ENCODE results near the gene GSTK1.

Gene GSTK1

DNA sequence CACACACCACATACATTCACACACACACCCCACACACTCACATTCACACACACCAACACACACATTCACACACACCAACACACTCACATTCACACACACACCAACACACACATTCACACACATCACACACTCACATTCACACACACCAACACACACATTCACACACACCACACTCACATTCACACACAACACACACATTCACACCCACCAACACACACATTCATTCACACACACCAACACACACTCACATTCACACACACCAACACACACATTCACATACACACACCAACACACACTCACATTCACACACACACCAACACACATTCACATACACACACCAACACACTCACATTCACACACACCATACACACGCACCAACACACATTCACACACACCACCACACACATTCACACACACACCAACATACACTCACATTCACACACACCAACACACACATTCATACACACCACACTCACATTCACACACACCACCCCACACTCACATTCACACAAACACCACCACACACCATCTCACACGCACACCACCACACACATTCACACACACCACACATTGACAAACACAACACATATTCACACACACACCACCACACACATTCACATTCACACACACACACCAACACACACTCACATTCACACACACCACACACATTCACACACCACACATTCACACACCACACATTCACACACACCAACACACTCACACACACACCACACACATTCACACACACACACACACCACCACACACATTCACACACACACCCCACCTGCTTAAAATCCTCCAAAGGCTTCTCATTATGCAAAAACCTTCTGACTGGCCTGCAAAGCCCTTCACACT, 32.4 kb upstream of the GSTK1 start:
- TF ChIP-seq, protein P1, sequence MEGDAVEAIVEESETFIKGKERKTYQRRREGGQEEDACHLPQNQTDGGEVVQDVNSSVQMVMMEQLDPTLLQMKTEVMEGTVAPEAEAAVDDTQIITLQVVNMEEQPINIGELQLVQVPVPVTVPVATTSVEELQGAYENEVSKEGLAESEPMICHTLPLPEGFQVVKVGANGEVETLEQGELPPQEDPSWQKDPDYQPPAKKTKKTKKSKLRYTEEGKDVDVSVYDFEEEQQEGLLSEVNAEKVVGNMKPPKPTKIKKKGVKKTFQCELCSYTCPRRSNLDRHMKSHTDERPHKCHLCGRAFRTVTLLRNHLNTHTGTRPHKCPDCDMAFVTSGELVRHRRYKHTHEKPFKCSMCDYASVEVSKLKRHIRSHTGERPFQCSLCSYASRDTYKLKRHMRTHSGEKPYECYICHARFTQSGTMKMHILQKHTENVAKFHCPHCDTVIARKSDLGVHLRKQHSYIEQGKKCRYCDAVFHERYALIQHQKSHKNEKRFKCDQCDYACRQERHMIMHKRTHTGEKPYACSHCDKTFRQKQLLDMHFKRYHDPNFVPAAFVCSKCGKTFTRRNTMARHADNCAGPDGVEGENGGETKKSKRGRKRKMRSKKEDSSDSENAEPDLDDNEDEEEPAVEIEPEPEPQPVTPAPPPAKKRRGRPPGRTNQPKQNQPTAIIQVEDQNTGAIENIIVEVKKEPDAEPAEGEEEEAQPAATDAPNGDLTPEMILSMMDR (IDR thresholded peaks at IDR 0.05; ENCODE audit: insufficient read depth, low read depth, low read length, missing control alignments), result no peak
- no peak overlapping the region for H3K4me3 ChIP-seq (ENCODE audit: low read length)
- DNase-seq (ENCODE audit: low read depth), result no peak

DNA sequence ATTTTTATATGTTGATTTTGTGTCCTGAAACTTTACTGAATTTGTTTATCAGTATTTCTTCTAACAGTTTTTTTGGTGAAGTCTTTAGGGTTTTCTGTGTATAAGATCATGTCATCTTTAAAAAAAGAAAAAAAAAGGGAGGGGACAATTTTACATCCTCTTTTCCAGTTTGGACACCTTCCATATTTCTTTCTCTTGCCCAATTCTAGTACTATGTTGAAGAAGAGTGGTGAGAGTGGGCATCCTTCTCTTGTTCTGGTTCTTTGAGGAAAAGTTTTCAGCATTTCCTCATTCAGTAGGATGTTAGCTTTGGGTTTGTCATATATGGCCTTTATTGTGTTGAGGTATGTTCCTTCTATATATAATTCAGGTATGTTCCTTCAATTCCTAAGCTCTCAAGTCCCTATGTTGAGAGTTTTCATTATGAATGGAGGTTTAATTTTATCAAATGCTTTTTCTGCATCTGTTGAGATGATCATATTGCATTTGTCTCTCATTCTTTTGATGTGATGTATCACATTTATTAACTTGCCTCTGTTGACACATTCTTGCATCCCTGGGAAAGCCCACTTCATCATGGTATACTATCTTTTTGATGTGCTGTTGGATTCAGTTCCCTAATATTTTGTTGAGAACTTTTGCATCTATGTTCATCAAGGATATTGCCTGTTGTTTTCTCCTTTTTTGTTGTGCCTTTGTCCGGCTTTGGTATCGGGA, 29.3 kb upstream of the GSTK1 start:
- H3K4me3 ChIP-seq (ENCODE audit: low read length), result no peak overlapping the region
- no peak for DNase-seq (ENCODE audit: low read depth)
- TF ChIP-seq, protein P1 (IDR thresholded peaks at IDR 0.05; ENCODE audit: insufficient read depth, low read depth, low read length, missing control alignments), result no peak

DNA sequence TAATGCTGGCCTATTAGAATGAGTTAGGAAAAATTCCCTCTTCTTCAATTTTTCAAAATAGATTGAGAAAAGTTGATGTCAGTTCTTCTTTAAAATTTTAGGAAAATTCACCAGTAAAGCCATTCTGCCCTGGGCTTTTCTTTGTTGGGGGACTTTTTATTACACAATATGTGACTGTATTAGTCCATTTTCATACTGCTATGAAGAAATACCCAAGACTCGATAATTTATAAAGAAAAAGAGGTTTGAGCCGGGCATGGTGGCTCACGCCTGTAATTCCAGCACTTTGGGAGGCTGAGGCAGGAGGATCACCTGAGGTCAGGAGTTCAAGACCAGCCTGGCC, 28.7 kb upstream of the GSTK1 start:
- DNase-seq (ENCODE audit: low read depth), result no peak
- no peak overlapping the region for H3K4me3 ChIP-seq (ENCODE audit: low read length)
- TF ChIP-seq, protein P1 (IDR thresholded peaks at IDR 0.05; ENCODE audit: insufficient read depth, low read depth, low read length, missing control alignments), result no peak

DNA sequence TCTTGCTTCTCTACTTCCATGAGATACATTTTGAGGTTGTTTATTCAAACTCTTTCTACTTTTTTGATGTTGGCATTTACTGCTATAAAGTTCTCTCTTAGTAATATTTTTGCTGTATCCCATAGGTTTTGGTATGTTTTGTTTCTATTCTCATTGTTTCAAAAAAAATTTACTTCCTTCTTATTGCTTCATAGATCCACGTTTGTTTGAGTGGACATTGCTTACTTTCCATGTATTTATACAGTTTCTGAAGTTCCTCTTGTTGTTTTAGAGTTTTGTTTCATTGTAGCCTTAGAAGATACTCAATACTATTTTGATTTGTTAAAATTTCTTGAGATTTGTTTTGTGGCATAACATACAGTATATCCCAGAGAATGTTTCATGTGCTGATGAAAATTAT, 27.7 kb upstream of the GSTK1 start:
- H3K4me3 ChIP-seq (ENCODE audit: low read length), result no peak overlapping the region
- TF ChIP-seq, protein P1 (IDR thresholded peaks at IDR 0.05; ENCODE audit: insufficient read depth, low read depth, low read length, missing control alignments), result no peak

DNA sequence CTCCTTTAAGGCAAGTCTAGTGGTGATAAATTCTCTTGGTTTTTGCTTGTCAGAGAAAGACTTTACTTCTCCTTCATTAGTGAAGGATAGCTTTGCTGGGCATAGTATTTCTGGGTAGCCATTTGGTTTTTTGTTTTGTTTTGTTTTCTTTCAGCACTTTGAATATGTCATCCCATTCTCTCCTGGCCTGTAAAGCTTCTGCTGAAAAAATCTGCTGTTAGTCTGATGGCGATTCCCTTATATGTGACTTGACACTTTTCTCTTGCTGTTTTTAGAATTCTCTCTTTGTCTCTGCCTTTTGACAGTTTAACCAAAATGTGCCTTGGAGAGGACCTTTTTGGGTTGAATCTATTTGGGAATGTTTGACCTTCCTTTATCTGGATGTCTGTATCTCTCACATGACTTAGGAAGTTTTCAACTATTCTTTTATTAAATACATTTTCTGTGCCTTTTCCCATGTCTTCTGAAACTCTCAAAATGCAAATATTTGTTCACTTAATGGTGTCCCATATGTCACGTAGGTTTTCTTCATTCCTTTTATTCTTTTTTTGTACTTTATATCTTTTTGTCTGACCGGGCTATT, 26.7 kb upstream of the GSTK1 start:
- no peak overlapping the region for H3K4me3 ChIP-seq (ENCODE audit: low read length)
- DNase-seq (ENCODE audit: low read depth), result no peak
- TF ChIP-seq, protein P1 (IDR thresholded peaks at IDR 0.05; ENCODE audit: insufficient read depth, low read depth, low read length, missing control alignments), result no peak

More for the DNA sequence above, 27.7 kb upstream of the GSTK1 start:
- DNase-seq (ENCODE audit: low read depth), result no peak

DNA sequence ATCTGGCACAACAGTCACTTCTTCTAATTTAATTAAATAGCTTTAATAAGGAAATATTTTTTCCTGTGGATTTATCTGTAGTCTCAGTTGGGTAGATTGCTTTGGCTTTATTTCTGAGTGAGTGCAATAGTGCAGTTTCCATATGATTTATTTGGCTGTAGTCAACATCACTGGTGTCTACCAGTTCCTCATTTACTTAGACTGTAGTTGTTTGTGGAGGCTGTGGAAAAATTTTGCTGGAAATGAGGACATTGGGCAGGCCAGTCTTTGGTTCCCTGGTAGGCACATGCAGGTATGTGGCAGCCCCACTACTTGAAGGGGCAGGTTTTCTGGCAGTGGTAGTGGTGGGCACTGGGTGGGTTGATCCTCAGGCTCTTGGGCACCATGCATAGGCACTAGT, 25.9 kb upstream of the GSTK1 start:
- H3K4me3 ChIP-seq (ENCODE audit: low read length), result no peak overlapping the region
- DNase-seq (ENCODE audit: low read depth), result no peak
- TF ChIP-seq, protein P1 (IDR thresholded peaks at IDR 0.05; ENCODE audit: insufficient read depth, low read depth, low read length, missing control alignments), result no peak
